ENCODE data around the gene MMEL1. TPM values are rescaled to one million over a fixed set of nuclear protein-coding genes. Genes with fewer than 3 reads are reported as not detected.
"Not testable (repeated sequence)": the region's sequence is repeated elsewhere in the genome, so short reads cannot be mapped to it uniquely, and the experiment has no call there.

The MMEL1 gene
- total RNA-seq, 1 donor from 2014 or later: 4.0 TPM

DNA sequence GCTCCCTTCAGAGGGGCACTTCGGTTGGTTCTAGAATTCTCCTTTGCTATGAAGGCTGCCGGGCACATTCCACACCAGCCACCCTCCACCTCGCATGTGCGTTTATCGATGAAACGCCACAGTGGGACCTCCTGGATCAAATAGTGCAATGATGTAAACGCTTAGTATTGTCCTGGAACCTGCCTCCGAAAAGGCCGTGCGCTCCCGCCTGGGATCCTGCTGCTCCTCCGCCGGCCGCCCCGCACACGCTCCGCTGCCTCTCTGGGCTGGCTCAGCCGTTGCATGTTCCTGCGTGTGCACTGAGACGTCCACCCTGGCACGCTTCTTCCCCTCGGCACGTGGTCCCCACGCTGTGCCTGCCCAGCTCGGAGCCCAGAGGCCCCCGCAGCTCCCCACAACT, 80.6 kb downstream of the MMEL1 start:
- no peak for DNase-seq
- H3K36me3 Mint-ChIP-seq (ENCODE audit: unreplicated experiment): no peaks in the 10 kb centered on the region
- peaks cover 6% of the 10 kb centered on the region for H3K27me3 Mint-ChIP-seq (ENCODE audit: unreplicated experiment)

GRCh38 chr1:2551544-2551943, 81.3 kb downstream of the MMEL1 start:
- H3K4me3 Mint-ChIP-seq (ENCODE audit: unreplicated experiment); H3K9me3 Mint-ChIP-seq (ENCODE audit: unreplicated experiment); H3K27ac Mint-ChIP-seq (ENCODE audit: unreplicated experiment); DNase-seq; H3K27me3 Mint-ChIP-seq (ENCODE audit: unreplicated experiment); H3K36me3 Mint-ChIP-seq (ENCODE audit: unreplicated experiment): not testable (repeated sequence)
- peaks cover 21% of the 10 kb centered on the region for H3K4me1 Mint-ChIP-seq (ENCODE audit: low read depth, unreplicated experiment)

More for the DNA sequence above, 80.6 kb downstream of the MMEL1 start:
- Mint-ChIP-seq H3K9me3 (ENCODE audit: unreplicated experiment) (no peaks in the 10 kb centered on the region), H3K4me3 (ENCODE audit: unreplicated experiment) (no peak overlapping the region), H3K27ac (ENCODE audit: unreplicated experiment) (no peak overlapping the region), H3K4me1 (ENCODE audit: low read depth, unreplicated experiment) (peaks cover 21% of the 10 kb centered on the region)
- TF ChIP-seq, protein P1, sequence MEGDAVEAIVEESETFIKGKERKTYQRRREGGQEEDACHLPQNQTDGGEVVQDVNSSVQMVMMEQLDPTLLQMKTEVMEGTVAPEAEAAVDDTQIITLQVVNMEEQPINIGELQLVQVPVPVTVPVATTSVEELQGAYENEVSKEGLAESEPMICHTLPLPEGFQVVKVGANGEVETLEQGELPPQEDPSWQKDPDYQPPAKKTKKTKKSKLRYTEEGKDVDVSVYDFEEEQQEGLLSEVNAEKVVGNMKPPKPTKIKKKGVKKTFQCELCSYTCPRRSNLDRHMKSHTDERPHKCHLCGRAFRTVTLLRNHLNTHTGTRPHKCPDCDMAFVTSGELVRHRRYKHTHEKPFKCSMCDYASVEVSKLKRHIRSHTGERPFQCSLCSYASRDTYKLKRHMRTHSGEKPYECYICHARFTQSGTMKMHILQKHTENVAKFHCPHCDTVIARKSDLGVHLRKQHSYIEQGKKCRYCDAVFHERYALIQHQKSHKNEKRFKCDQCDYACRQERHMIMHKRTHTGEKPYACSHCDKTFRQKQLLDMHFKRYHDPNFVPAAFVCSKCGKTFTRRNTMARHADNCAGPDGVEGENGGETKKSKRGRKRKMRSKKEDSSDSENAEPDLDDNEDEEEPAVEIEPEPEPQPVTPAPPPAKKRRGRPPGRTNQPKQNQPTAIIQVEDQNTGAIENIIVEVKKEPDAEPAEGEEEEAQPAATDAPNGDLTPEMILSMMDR (IDR thresholded peaks at IDR 0.05; ENCODE audit: partially characterized antibody, unreplicated experiment): no peak

GRCh38 chr1:2550309-2550861, 82.4 kb downstream of the MMEL1 start:
- not testable (repeated sequence) for H3K36me3 Mint-ChIP-seq (ENCODE audit: unreplicated experiment); H3K27me3 Mint-ChIP-seq (ENCODE audit: unreplicated experiment); H3K9me3 Mint-ChIP-seq (ENCODE audit: unreplicated experiment); H3K4me3 Mint-ChIP-seq (ENCODE audit: unreplicated experiment); H3K27ac Mint-ChIP-seq (ENCODE audit: unreplicated experiment); DNase-seq
- H3K4me1 Mint-ChIP-seq (ENCODE audit: low read depth, unreplicated experiment): peaks cover 17% of the 10 kb centered on the region

- DNase-seq; H3K36me3 Mint-ChIP-seq (ENCODE audit: unreplicated experiment); H3K9me3 Mint-ChIP-seq (ENCODE audit: unreplicated experiment); H3K27me3 Mint-ChIP-seq (ENCODE audit: unreplicated experiment); H3K27ac Mint-ChIP-seq (ENCODE audit: unreplicated experiment); H3K4me3 Mint-ChIP-seq (ENCODE audit: unreplicated experiment): not testable (repeated sequence)
- peaks cover 17% of the 10 kb centered on the region for H3K4me1 Mint-ChIP-seq (ENCODE audit: low read depth, unreplicated experiment)
Measured at GRCh38 chr1:2549367-2550029, 83.3 kb downstream of the MMEL1 start.

DNA sequence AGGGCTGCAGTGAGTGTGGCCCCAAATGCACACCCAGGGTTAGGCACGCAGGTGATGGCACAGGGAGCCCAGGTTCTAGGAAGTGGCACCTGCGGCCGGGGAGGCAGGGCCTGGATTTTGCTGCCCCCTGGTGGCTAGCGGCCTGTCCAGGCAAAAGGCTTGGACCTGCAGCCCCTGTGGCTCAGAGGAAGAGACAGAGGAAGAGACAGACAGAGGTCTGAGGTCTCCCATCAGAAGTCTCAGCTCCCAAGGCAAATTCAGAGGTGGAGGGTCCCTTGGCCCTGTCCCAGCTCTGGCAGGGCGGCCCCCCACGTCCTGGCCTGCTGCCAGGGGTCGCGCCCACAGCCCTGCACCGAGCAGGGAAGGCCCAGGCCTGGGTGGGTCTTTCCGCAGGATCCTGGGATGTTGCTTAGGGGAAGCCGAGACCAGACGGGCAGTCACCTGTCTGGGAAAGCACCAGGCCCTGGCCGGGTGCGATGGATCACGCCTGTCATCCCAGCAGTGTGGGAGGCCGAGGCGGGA, 84.7 kb downstream of the MMEL1 start:
- Mint-ChIP-seq H3K27ac (ENCODE audit: unreplicated experiment) (no peak overlapping the region), H3K36me3 (ENCODE audit: unreplicated experiment) (no peaks in the 10 kb centered on the region), H3K9me3 (ENCODE audit: unreplicated experiment) (no peaks in the 10 kb centered on the region), H3K4me1 (ENCODE audit: low read depth, unreplicated experiment) (peaks cover 11% of the 10 kb centered on the region), H3K4me3 (ENCODE audit: unreplicated experiment) (no peak overlapping the region), H3K27me3 (ENCODE audit: unreplicated experiment) (peaks cover 2% of the 10 kb centered on the region)
- TF ChIP-seq, protein P1 (IDR thresholded peaks at IDR 0.05; ENCODE audit: partially characterized antibody, unreplicated experiment): peak; percentile 91
- DNase-seq: peak; percentile 90

- TF ChIP-seq, protein P1 (IDR thresholded peaks at IDR 0.05; ENCODE audit: partially characterized antibody, unreplicated experiment): no peak
- DNase-seq: no peak
- Mint-ChIP-seq H3K27me3 (ENCODE audit: unreplicated experiment) (peaks cover 2% of the 10 kb centered on the region), H3K4me1 (ENCODE audit: low read depth, unreplicated experiment) (peaks cover 11% of the 10 kb centered on the region), H3K27ac (ENCODE audit: unreplicated experiment) (peak overlapping the region; percentile 66), H3K9me3 (ENCODE audit: unreplicated experiment) (no peaks in the 10 kb centered on the region), H3K36me3 (ENCODE audit: unreplicated experiment) (no peaks in the 10 kb centered on the region), H3K4me3 (ENCODE audit: unreplicated experiment) (peak overlapping the region; percentile 77)
Measured at GRCh38 chr1:2547210-2548067, 85.4 kb downstream of the MMEL1 start.

Data from glutamatergic neuron (in vitro differentiated cells).